ENCODE results near the gene LMX1A.

LMX1A gene

DNA sequence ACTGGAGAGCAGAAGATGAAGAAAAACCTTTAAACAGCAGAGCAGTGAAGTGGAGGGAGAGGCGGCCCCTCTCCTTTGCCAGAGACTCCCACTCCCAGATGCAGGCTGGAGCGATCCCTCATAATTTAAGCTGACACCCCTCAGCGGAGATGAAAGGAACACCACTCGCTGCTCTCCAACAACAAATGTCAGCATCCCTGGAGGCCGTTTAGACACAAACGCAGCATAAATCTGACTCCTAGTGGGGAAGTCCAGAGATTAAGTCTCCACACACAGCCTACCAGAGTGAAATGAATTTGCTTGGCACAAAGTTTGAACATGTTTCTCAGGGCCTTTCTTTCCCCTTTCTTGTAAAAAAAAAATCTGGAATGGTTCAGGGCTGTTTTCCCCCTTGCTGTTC lies 137.8 kb downstream of the LMX1A start:
- no peak for DNase-seq (ENCODE audit: low spot score)

DNA sequence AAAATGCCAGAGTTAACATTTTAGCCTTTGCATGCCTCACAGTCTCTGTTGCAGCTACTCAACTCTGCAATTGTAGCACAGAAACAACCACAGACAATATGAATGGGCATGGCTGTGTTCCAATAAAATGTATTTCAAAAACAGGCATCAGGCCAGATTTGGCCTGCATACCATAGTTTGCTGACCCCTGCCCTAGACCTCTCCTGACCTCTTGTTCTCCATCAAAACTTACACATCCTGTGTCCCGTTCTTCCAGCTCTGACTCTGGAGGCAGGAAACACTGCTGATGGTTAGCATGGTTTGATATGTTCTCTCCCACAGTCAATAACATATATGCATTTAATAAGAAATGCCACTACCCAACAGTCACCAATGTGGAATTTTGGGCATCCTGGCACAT lies 138.6 kb downstream of the LMX1A start:
- no peak for DNase-seq (ENCODE audit: low spot score)

- DNase-seq (ENCODE audit: low spot score) = no peak
These were observed 140.3 kb downstream of the LMX1A start for GRCh38 chr1:165216254-165216653.

GRCh38 chr1:165215676-165216075 lies 140.8 kb downstream of the LMX1A start:
- DNase-seq (ENCODE audit: low spot score) = no peak

DNA sequence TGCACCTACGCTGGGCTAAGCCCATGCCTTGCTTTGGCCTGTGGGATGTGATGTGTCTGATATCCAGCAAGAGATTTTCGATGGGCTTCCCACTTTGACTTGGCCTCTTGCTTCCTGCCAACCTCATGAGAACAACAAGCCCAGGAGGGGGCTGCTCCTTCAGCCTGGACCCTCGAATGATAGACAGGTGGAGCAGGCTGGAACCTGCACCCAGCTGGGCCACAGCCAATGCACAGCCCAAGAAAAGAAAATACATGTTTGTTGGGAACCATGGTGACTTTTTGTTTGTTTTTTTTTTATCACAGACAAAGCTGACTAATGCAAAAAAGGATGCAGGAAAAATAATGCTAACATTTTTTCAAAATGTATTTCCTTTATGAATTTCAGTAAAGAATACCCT lies 144.3 kb downstream of the LMX1A start:
- DNase-seq (ENCODE audit: low spot score) = no peak

DNA sequence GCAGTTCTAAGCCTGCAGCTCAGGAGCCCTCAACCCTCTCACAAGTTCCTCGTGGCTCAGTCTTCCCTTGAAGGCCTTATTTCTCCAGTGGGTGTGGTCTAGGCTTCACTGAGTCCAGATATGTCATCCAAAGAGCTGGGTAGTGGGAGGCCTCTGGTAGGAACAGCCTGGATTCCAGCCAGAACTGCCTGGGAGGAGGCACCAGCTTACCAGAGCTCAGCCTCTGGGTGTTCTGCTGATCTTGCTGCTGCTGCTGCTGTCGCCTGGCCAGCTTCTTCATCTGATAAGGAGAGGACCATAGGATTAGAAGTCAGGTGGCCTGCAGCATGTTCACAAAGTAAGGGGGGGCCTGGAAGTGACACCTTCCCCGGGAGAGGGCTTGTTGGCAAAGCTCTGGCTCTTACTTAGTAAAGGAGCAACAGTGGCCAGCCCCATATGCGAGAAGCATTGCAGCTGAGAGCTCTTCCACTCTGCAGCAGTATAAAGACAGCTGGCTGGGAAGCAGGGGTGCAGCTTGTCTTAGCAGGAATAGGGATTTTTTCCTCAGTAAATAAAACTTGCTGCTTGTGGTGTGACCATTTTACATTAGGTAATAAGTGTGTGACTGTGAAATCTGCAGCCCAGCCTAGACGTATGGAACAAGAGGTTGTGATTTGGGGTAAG lies 148.5 kb downstream of the LMX1A start:
- no peak for DNase-seq (ENCODE audit: low spot score)

DNA sequence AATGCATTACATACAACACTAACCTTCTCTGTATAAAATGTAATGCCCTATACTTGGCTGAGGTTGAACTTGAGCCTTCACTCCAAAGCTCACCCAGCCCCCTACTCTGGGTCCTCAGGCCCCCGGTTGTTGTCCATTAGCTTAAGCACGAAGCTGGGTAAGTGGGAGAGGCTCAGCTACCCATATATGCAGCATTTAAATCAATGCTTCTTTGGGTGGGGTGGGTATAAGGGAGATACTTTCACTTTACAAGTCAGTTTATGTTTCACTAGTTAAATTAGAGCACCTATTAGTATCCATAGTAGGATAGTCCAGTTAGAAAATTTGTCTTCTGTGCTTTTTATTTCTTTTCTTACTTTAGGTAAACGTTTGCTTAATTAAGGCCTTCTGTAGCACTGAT lies 151.4 kb downstream of the LMX1A start:
- DNase-seq (ENCODE audit: low spot score) = no peak

DNA sequence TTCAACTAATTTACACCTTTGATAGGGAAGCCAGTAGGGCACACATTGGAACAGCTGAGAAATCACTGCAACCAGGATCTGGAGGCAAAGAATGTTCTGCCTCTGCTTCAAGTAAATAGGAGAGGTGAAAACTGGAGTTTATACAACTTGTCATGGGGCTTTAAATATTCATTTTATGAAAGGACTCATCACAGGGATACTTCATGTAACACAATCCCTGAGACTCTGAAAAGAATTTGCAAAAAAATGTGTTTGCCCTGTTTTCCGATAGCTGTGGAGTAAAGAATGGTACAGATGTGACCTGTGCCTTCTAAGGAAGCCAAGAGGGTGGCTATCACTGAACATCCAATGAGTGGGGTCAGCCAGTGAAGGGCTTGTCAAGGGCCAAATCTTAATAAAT lies 152.0 kb downstream of the LMX1A start:
- no peak for DNase-seq (ENCODE audit: low spot score)

- DNase-seq (ENCODE audit: low spot score) = no peak
These were observed 165.4 kb downstream of the LMX1A start for GRCh38 chr1:165191087-165191486.

- no peak for DNase-seq (ENCODE audit: low spot score)
These were observed 166.6 kb downstream of the LMX1A start for GRCh38 chr1:165189913-165190312.

DNA sequence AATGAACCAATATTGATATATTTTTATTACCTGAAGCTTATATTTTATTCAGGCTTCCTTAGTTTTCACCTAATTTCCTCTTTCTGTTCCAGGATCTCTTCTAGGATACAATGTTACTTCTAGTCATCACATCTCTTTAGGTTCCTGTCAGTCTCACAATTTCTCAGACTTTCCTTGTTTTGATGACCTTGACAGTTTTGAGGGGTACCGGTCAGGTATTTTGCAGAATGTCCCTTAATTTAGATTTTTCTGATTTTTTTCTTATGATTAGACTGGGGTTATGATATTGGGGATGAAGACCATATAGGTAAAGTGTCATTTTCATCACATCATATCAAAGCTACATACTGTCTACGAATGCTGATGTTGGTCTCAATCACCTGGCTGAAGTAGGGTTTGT lies 167.5 kb downstream of the LMX1A start:
- DNase-seq (ENCODE audit: low spot score) = no peak

DNA sequence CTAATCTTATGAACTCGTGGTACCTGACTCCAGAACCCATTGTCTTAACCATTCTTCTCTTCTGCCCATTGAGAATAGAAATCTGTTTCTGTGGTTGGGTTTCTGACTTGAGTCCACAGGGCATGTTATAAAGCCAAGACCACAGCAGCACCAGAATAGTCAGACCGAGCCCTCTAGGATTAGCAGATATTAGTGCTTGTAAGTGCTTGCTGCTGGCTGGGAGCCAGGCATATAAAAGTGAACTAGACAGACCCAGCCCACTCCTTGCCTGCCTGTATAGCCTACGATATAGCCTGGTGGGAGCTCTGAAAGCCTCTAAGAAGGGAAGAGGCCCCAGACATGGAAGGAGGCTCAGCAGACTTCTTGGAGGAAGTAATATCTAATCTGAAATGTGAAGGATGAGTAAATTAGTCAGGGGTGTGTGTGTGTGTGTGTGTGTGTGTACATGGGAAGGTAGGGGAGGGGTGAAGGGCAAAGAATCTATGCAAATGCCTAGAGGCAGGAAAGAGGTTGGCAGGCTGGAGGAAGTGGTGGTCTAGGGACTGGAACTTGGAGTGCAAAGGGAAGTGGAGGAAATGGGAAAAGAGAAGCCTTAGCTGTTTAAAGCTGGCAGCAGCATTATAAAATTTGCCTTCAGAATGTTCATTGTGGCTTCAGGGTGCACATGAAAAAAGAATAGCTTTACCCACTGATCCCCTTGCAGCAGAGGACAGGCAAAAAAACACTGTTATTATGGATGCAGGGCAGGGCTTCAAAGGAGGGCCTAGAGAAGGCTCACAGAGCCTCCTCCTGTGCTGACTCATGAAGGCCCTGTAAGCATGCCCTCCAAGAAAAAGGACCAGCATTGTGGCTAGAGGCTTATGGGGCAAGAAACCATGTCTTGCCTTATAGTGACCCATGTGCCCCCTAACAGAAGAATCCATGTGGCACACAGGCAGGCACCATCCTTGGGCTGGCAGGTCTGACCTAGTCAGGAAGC lies 169.2 kb downstream of the LMX1A start:
- no peak for DNase-seq (ENCODE audit: low spot score)

- DNase-seq (ENCODE audit: low spot score) = no peak
These were observed 171.2 kb downstream of the LMX1A start for GRCh38 chr1:165185161-165185889.

DNA sequence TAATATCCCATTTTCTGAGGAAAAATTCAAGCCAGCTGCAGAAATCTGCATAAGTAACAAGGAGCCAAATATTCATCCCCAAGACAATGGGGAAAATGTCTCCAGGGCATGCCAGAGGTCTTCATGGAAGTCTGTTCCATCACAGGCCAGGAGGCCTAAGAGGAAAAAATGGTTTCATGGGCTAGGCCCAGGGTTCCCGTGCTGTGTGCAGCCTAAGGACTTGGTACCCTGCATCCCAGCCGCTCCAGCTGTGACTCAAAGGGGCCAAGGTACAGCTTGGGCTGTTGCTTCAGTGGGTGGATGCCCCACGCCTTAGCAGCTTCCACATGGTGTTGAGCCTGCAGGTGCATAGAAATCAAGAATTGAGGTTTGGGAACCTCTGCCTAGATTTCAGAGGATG lies 173.5 kb downstream of the LMX1A start:
- no peak for DNase-seq (ENCODE audit: low spot score)

GRCh38 chr1:165179306-165179705 lies 177.2 kb downstream of the LMX1A start:
- DNase-seq (ENCODE audit: low spot score) = no peak

DNA sequence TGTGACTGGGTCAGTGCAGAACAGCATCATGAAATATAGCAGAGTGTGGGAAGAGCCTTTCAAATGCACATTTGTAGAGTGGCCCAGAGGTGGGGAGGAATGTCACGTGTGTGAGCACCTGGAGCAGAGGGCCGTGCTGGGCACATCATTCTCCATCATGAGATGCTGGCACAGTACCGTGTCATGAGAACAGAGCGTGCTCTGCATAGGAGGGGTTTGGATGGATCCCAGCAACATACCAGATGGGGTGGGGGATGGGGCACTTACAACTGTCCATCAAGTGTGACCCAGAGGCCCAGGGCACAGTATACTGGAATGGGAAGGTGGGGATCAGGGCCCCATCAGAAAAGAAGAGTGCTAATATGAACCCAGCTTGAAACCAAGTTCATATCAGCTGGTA lies 182.0 kb downstream of the LMX1A start:
- no peak for DNase-seq (ENCODE audit: low spot score)

DNA sequence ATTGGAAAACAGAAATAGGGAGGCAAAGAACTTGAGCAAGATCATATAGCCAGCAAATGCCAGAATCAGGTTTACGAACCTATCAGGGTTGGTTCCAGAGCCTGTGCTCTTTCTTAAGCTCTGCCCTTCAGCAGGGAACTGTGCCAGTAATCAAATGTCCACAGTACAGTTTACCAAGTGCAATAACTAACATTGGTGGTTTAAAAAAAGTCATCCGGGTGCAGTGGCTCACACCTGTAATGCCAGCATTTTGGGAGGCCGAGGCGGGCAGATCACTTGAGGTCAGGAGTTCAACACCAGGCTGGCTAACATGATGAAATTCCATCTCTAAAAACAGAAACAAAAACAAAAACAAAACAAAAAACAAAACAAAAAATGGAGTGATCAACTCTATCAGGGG lies 182.7 kb downstream of the LMX1A start:
- no peak for DNase-seq (ENCODE audit: low spot score)

DNA sequence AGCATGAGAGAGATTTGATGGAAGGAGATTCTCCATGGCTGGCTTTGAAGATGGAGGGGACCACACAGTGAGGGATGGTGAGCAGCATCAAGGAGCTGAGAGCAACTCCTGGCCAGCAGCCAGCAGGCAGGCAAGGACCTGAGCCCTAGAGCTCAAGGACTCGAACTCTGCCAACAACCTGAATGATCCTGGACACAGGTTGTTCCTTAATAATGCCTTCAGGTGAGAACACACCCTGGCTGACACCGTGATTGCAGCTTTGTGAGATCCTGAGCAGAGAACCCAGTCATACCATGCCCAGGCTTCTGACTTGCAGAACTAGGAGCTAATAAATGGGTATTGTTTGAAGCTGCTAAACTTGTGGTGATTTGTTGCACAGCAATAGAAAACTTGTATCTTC lies 183.1 kb downstream of the LMX1A start:
- no peak for DNase-seq (ENCODE audit: low spot score)

- DNase-seq (ENCODE audit: low spot score) = no peak
These were observed 183.8 kb downstream of the LMX1A start for GRCh38 chr1:165172666-165173065.

DNA sequence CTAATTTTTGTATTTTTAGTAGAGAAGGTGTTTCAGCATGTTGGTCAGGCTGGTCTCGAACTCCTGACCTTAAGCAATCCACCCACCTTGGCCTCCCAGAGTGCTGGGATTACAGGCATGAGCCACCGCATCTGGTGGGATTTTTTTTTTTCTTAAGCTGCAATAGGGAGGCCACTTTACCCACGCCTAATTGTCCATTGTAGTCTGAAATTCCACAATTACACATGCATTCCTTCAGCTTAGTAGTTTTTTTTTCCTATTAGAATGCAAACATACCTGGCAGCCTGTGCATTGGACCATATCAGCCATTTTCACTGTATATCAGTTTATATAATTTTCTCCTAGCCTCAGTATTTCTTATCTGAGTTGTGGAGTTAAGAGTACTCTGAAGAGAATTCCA lies 186.8 kb downstream of the LMX1A start:
- no peak for DNase-seq (ENCODE audit: low spot score)

GRCh38 chr1:165169028-165169427 lies 187.5 kb downstream of the LMX1A start:
- no peak for DNase-seq (ENCODE audit: low spot score)

- no peak for DNase-seq (ENCODE audit: low spot score)
These were observed 188.0 kb downstream of the LMX1A start for GRCh38 chr1:165168467-165168866.
